ENCODE data around the gene STEAP4.

STEAP4 gene

DNA sequence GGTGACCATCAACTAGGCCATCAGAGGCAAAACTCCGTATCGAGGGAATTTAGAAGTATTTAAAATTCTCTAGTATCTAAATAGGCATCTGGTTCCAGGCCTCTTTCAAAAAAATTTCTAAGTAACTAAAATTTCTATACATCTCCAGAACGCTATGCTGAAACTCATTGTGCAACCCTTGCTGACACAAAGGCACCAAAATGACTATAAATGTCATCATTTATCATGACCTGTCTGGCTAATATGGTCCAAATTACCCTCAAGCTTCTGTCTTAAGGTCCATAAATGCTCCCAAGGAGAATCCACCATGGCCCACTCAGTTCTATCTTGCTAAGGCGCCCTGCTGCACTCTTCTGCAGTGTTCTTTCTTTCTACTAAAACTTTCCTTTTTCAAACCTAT, 16.2 kb downstream of the STEAP4 start:
- TF ChIP-seq, protein P1, sequence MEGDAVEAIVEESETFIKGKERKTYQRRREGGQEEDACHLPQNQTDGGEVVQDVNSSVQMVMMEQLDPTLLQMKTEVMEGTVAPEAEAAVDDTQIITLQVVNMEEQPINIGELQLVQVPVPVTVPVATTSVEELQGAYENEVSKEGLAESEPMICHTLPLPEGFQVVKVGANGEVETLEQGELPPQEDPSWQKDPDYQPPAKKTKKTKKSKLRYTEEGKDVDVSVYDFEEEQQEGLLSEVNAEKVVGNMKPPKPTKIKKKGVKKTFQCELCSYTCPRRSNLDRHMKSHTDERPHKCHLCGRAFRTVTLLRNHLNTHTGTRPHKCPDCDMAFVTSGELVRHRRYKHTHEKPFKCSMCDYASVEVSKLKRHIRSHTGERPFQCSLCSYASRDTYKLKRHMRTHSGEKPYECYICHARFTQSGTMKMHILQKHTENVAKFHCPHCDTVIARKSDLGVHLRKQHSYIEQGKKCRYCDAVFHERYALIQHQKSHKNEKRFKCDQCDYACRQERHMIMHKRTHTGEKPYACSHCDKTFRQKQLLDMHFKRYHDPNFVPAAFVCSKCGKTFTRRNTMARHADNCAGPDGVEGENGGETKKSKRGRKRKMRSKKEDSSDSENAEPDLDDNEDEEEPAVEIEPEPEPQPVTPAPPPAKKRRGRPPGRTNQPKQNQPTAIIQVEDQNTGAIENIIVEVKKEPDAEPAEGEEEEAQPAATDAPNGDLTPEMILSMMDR (IDR thresholded peaks at IDR 0.05; ENCODE audit: unreplicated experiment in 3 of 3), result no peak
- H3K36me3 Mint-ChIP-seq (ENCODE audit: low read depth), result no peaks in the 10 kb centered on the region
- no peaks in the 10 kb centered on the region for H3K4me1 Mint-ChIP-seq
- no peaks in the 10 kb centered on the region for H3K27me3 Mint-ChIP-seq (ENCODE audit: low read depth)
- H3K4me3 Mint-ChIP-seq, result no peak overlapping the region
- no peak overlapping the region for H3K27ac Mint-ChIP-seq
- H3K9me3 Mint-ChIP-seq, result no peaks in the 10 kb centered on the region

DNA sequence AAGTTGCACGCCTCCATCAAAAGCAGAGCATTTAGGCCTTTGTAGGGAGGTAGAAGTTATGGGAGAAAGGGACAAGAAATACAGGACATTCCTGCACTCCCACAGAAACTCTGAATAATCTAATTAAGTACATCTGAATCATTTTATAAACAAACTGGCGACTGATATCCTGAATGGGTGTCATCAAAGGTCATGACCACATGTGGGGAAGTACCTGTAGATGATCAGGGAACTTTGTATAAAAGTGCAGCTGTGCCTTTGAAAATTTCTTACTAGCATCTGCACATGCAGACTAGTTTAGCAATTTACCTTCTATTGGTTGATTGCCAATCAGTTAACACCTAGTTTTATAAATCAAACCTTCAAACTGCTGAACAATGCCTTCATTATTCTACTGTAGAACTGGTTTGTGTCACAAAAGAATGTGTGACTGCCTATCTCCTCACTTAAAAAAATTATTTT, 17.1 kb downstream of the STEAP4 start:
- Mint-ChIP-seq H3K4me3 (no peak overlapping the region), H3K4me1 (no peaks in the 10 kb centered on the region), H3K27me3 (ENCODE audit: low read depth) (no peaks in the 10 kb centered on the region), H3K9me3 (no peaks in the 10 kb centered on the region), H3K27ac (no peak overlapping the region), H3K36me3 (ENCODE audit: low read depth) (no peaks in the 10 kb centered on the region)
- TF ChIP-seq, protein P1 (IDR thresholded peaks at IDR 0.05; ENCODE audit: unreplicated experiment in 3 of 3), result no peak

DNA sequence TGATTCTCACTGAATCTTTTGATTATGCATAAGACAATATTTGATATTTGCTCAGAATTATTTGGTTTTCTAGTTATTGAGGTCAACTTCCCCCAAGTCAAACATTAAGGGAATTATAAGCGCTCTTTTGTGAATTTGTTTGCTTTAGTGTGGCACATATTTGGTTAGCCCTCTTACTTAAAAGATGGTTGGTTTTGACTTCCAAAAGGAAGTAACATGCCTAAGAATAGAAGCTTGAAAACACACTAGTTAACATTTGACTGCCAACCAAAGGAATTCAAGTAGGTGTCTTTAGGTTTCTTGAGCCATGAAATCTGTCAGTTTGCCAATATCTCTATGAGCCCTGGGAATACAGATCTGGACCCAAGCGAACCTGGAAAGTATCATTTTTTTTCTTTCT, 24.9 kb downstream of the STEAP4 start:
- no peaks in the 10 kb centered on the region for H3K36me3 Mint-ChIP-seq (ENCODE audit: low read depth)
- no peaks in the 10 kb centered on the region for H3K27me3 Mint-ChIP-seq (ENCODE audit: low read depth)
- no peaks in the 10 kb centered on the region for H3K4me1 Mint-ChIP-seq
- TF ChIP-seq, protein P1 (IDR thresholded peaks at IDR 0.05; ENCODE audit: unreplicated experiment in 3 of 3), result no peak
- no peaks in the 10 kb centered on the region for H3K9me3 Mint-ChIP-seq
- H3K27ac Mint-ChIP-seq, result no peak overlapping the region
- H3K4me3 Mint-ChIP-seq, result no peak overlapping the region

DNA sequence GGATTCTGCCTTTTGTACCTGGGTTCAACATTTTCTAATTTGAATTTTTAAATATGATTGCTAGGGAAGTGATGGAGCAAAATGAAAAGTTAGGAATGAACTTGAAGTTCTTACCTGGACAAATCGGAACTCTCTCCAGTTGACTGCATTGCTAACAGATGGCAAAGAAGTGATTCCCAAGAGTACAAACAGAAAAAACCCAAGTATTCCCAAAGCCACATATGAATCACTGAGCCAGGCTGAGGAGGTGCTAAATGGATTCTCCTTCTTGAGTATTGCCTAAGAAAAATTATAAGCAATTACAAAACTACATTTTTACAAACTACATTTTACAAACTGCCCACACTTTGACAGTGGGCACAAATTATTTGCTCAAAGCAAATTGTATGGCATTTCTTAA, 25.9 kb downstream of the STEAP4 start:
- Mint-ChIP-seq H3K27ac (no peak overlapping the region), H3K27me3 (ENCODE audit: low read depth) (no peaks in the 10 kb centered on the region), H3K4me3 (no peak overlapping the region), H3K36me3 (ENCODE audit: low read depth) (no peaks in the 10 kb centered on the region), H3K4me1 (no peaks in the 10 kb centered on the region), H3K9me3 (no peaks in the 10 kb centered on the region)
- TF ChIP-seq, protein P1 (IDR thresholded peaks at IDR 0.05; ENCODE audit: unreplicated experiment in 3 of 3), result no peak

DNA sequence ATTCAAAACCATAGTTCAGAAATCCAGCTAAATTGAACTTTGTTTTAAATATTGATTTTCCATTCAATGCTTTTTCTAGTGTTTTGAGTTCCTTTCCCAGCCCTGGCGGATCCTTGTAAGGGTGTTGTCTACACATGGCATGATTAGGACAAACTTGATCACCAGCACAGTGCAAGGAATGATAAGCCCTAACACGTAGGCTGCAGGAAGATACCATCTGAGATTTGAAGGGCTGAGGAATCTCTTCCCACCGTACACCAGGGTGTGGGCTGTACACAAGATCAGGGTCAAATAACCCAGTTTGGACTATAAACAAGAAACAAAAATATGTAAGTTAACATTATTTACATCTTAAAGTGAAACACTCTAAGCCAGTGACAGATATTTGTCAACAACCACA, 27.4 kb downstream of the STEAP4 start:
- TF ChIP-seq, protein P1 (IDR thresholded peaks at IDR 0.05; ENCODE audit: unreplicated experiment in 3 of 3), result no peak
- H3K9me3 Mint-ChIP-seq, result no peaks in the 10 kb centered on the region
- no peaks in the 10 kb centered on the region for H3K4me1 Mint-ChIP-seq
- H3K36me3 Mint-ChIP-seq (ENCODE audit: low read depth), result no peaks in the 10 kb centered on the region
- H3K27me3 Mint-ChIP-seq (ENCODE audit: low read depth), result no peaks in the 10 kb centered on the region
- no peak overlapping the region for H3K27ac Mint-ChIP-seq
- H3K4me3 Mint-ChIP-seq, result no peak overlapping the region

DNA sequence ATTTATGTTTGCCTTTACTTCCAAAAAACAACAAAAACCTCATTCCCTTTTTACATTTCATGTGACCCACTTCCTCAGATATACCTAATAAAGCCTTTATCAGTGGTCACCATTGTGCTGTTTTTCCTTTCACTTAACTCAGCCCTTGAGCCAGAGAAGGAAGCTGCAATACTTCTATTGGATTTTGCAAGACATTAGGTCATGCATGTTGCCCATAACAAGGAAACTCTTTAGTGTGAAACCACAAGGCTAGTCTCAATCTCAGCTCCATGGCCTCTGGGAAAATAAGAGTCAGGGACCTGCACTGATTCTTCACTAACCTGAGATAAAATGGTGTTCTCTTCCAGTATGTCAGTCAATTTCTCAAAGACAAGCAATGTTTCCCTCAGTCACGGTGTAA, 27.8 kb downstream of the STEAP4 start:
- Mint-ChIP-seq H3K27me3 (ENCODE audit: low read depth) (no peaks in the 10 kb centered on the region), H3K36me3 (ENCODE audit: low read depth) (no peaks in the 10 kb centered on the region), H3K4me1 (no peaks in the 10 kb centered on the region), H3K9me3 (no peaks in the 10 kb centered on the region), H3K4me3 (no peak overlapping the region), H3K27ac (no peak overlapping the region)
- TF ChIP-seq, protein P1 (IDR thresholded peaks at IDR 0.05; ENCODE audit: unreplicated experiment in 3 of 3), result no peak

All from nephron (organoid).